HK-2 (cell line): ENCODE measurements around the gene ATP6V1G2.

Source experiments
- DNase-seq: peaks from one replicate; pipeline ENCODE4 v3.0.0-alpha.2; 2018; ENCODE audit not compliant: unreplicated experiment

ATP6V1G2 gene

DNA sequence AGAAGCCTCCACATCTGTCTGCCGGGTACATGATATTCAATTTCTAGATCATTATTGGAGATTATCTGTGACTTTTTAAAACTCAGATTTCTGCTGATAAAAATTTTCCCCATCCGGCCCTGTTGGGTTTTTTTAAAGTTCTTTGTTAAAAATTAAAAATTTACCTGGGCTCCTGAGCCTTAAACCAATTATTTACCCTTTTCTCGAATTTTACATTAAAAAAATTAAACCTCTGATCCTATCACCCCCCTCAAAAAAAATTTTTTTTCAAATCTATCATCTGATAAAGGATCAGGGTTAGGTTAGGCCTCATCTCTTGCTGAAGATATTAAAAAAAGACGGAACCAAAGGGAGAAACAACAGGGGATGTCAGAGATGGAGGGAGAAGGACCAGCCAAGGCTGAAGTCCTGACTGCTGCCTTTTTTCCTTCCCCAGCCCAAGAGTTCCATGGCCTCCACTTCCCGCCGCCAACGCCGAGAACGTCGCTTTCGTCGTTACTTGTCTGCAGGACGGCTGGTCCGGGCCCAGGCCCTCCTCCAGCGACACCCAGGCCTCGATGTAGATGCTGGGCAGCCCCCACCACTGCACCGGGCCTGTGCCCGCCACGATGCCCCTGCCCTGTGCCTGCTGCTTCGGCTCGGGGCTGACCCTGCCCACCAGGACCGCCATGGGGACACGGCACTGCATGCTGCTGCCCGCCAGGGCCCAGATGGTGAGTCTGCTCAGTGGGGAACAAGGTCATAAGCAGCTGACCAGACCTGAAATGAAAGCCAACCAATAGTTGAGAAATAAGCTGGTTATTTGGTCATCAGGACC is 1.5 kb upstream of the ATP6V1G2 start:
- no peak for DNase-seq

GRCh38 chr6:31546958-31547726 is 734 bp upstream of the ATP6V1G2 start, which contains the start of gene NFKBIL1:
Gene NFKBIL1, plus strand, starts transcription at chr6:31547608. Its CDS starts 87 bp downstream, at chr6:31547695.
- DNase-seq, result peak; percentile 95

DNA sequence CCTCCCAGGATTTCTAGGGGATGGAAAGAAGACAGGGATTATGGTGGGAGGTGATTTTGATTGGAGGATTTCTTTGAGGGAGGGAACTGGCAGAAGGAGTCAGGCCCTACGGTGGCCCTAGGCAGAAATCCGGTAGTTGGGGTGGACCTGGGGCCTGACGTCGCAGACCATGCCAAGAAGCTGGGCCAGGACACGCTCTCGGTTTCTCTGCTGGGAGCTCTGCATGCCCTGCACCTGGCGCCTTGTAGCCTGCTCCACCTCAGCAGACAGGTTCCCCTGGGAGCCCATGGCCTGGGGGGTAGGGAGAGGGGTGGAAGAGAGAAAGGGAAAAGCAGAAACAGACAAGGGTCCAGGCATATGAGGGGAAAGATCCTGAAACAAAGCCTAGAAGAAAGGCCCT is 1.1 kb downstream of the ATP6V1G2 start:
- DNase-seq, result no peak

DNA sequence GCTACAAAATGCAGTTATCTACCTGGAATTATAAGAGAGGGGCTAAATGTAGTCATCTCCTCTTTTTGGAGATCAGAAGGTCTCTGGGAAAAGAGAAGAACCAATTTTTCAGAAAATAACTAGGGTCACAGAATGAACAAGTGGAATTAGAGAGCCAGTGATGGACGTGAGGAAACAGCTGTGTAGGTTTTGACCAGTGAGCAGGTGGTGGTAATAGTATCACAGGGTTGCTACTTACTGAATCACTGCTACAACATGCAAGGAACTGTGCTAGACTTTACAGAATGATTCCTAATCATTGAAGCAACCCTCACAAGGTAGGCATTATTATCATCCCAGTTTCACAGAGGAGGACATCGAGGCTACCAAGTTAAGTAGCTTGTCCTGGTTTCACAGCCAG is 1.7 kb downstream of the ATP6V1G2 start:
- DNase-seq, result no peak

DNA sequence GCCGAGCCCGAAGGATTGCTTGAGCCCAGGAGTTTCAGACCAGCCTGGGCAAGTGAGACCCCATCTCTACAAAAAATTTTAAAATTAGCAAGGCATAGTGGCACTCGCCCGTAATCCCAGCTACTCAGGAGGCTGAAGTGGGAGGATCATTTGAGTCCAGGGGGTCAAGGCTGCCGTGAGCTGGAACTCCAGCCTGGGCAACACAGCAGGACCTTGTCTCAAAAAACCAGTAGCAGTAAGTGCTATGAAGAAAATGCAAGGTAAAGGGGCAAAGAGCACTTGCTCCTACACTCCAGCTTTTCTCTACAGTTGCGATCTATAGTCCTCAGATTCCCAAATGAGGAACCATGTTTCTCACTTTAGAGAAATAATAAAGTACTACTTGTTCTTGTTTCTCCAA is 2.8 kb downstream of the ATP6V1G2 start:
- no peak for DNase-seq

GRCh38 chr6:31541658-31542521 is 4.5 kb downstream of the ATP6V1G2 start, which contains the start of gene DDX39B:
Gene DDX39B, minus strand, starts transcription at chr6:31542003. Its CDS starts 1,471 bp downstream, at chr6:31540532.
- DNase-seq, result peak; percentile 91

DNA sequence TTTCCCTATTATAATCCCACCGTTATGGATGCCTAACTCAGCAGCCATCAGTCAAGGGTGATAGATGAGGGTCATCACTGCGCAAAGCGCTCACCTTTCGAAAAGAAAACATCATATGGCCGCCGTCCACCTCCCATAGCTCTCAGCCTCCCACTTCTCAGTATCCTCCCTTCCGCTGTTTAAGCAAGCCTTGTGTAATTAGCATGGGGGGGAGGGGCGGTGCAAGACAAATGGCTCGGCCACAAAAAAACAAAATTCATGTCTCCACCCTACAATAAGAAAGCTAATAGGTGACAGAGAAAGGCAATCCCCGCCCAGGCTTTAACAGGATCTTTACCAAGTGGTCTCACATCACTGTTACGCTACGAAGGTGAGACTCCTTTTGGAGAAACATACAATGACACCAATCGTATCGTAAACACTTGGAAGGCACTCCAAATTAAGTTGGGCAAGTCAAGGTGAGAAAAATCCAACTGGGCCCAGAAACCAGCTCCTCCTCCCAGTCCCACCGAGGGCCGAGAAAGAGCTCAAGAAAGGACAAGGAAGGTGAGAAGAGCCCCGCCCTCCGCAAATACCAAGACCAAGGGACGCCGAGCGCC is 5.2 kb downstream of the ATP6V1G2 start:
- peak; percentile 33 for DNase-seq

- DNase-seq, result no peak
These were observed 5.8 kb downstream of the ATP6V1G2 start for GRCh38 chr6:31540640-31541039.

DNA sequence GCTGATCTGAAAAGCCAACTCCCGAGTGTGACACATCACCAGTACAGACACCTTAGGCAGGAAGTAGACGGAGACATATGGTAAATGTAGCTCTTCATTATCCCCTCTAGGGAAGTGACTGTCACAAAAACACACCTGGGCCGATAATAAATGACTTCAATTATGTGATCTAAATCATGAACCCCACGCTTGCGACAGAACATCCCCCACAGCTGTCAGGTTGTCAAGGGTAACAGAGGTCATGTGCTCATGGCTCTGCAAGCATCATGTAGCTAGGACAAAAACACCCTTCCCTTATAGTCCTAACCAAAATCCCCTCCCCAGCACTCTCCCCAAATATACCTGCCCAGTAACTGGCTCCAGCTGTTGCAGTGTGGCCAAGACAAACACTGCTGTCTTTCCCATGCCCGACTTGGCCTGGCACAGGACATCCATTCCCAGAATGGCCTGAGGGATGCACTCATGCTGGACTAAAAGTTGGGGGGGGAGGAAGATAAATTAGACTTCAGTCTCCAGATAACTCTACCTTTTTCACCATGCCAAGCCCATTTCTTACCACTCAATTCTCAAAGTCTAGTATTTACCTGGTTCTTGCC is 7.5 kb downstream of the ATP6V1G2 start:
- no peak for DNase-seq

DNA sequence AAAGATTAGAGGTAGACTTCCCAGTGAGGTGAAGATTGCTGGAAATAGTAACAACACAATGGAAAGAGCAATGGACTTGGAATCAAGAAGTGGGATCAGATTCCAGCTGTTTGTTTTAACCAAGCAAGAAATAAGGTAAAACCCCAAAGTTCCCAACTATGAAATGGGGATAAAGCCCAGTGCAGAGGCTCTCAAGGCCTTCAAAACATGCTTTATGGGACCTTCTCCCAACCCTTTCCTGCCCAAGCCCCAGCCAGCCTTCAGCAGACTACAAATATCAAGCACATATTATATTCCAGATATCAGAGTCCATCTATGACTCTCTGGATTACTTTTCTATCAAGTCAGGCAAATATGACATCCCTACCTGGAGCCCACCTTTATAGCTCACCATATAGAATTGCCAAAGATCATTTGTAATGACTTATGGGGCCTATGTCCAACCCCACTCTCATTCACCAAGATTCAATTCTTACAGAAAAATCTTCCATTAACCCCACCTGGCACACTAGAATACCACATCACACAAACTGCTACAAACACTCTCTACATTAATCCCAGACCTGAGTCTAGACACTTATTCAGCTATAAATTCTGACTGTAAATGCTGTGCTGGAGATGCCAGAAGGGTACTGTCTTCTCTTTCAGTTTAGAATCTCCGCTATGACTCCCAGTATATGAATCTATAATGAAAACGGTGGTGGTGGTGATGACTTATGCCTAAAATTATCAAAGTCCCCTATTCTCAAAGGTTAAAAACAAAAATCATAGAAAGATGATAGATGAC is 10.7 kb downstream of the ATP6V1G2 start:
- DNase-seq, result no peak

GRCh38 chr6:31534521-31535040 is 11.8 kb downstream of the ATP6V1G2 start:
- no peak for DNase-seq

- DNase-seq, result no peak
These were observed 12.4 kb downstream of the ATP6V1G2 start for GRCh38 chr6:31534011-31534410.

GRCh38 chr6:31533455-31533841 is 13.0 kb downstream of the ATP6V1G2 start:
- no peak for DNase-seq

- DNase-seq, result no peak
These were observed 13.6 kb downstream of the ATP6V1G2 start for GRCh38 chr6:31532644-31533454.

DNA sequence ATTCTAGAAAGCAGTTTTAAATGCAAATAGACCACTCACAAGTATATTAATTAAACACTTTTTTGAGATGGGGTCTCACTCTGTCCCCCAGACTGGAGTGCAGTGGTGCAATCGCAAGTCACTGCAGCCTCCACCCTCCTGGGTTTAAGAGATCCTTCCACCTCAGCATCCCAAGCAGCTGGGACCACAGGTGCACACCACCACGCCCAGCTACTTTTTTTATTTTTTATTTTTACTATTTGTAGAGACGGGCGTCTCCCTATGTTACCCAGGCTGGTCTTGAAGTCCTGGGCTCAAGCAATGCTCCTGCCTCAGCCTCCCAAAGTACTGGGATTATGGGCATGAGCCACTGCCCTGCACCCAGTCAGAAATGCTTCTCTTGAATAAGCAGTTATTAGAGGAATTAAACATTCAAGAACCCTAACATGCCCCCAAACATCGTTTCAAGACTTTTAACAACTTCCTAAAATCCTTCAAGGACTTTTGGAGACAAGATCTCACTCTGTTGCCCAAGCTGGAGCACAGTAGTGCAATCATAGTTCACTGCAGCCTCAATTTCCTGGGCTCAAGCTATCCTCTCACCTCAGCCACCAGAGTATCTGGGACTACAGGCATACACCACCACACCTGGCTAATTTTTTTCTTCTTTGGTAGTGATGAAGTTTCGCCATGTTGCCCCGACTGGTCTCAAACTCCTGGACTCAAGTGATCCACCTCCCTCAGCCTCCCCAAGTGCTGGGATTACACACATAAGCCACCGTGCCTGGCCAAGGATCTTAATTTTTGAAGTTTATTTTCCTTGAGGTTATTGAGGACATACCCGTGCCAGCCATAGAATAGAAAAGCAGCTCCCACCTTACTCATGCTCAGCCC is 14.4 kb downstream of the ATP6V1G2 start:
- no peak for DNase-seq

DNA sequence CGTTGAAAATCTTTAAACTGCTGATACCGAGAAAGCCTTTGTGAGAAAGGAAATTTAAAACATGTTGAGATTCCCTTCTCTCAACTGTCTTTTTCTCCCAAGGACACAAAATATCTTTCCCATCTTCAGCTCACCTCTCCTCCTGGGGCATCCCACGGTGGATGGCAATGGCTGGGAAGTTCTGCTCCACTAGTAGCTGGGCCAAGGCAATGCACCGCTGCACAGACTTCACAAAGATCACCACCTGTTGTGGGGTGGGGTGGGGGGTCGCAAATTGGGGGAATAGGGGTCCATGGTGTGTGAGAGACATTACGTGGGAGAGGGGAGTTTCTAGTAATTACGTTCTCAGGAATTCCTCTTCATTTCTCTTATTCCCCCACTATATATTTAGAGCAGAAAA is 15.2 kb downstream of the ATP6V1G2 start:
- DNase-seq, result no peak

DNA sequence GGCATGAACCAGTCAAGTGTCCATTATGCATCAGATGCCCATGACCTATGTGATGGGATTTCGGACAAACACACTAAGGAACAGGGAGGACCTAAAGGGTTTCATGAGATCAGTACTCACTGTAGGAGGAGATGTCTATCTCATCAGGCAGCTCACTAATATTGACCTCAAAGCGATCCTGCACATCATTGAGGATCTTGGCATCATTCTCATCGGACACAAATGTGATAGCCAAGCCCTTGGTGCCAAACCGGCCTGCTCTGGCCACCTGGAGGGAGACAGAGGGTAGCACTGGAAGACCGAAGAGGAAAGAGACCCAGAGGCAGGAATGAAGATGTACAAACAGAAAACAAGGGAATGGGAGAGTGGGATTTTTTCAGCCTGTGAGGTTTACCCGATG is 15.7 kb downstream of the ATP6V1G2 start:
- DNase-seq, result no peak
